GM12801 (cell line): ENCODE results near the gene BPIFB2.

Experiments
- TF ChIP-seq, protein P1 (sequence below): IDR thresholded peaks from one replicate; pipeline ENCODE4 v1.5.1; 2011; ENCODE audit warnings: control low read depth; ENCODE audit not compliant: insufficient read length; ENCODE audit errors: extremely low read depth

Gene BPIFB2

DNA sequence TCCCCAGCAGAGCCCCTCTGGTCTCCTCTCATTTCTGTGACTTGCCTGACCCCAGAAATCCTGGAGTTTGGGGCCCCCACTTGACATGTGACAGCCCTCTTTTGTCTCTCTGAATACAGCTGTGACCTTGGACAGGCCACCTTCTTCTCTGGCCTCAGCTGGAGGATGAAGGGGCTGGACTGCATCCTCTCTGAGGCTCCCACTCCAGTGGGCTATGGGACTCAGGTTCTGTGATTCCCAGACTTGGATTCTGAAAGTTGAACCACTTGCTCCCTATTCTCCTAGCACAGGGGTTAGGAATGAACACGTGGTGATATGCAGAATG is 55.3 kb downstream of the BPIFB2 start:
- TF ChIP-seq, protein P1, sequence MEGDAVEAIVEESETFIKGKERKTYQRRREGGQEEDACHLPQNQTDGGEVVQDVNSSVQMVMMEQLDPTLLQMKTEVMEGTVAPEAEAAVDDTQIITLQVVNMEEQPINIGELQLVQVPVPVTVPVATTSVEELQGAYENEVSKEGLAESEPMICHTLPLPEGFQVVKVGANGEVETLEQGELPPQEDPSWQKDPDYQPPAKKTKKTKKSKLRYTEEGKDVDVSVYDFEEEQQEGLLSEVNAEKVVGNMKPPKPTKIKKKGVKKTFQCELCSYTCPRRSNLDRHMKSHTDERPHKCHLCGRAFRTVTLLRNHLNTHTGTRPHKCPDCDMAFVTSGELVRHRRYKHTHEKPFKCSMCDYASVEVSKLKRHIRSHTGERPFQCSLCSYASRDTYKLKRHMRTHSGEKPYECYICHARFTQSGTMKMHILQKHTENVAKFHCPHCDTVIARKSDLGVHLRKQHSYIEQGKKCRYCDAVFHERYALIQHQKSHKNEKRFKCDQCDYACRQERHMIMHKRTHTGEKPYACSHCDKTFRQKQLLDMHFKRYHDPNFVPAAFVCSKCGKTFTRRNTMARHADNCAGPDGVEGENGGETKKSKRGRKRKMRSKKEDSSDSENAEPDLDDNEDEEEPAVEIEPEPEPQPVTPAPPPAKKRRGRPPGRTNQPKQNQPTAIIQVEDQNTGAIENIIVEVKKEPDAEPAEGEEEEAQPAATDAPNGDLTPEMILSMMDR = no peak

GRCh38 chr20:33063271-33063670 is 55.8 kb downstream of the BPIFB2 start:
- TF ChIP-seq, protein P1 = no peak

GRCh38 chr20:33064572-33065287 is 57.2 kb downstream of the BPIFB2 start:
- TF ChIP-seq, protein P1 = no peak

DNA sequence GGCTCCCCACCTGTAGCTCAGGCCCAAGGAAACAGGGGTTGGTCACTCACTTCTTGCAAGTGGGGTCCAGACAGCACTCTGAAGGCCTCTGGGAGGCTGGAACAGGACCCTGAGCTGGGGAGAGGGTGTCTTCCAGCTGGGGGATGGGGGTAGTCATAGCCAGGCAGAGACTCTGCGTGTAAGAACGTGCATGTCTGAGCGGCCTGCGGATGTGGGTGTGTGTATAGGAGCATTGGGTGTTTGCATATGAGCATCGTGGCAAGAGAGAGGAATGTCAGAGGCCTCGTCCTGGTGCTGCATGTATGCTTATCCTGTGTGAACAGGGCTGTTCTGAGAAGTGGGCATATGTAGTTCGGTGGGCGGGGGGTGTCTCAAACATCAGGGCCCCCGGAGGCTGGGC is 58.3 kb downstream of the BPIFB2 start:
- TF ChIP-seq, protein P1 = no peak

DNA sequence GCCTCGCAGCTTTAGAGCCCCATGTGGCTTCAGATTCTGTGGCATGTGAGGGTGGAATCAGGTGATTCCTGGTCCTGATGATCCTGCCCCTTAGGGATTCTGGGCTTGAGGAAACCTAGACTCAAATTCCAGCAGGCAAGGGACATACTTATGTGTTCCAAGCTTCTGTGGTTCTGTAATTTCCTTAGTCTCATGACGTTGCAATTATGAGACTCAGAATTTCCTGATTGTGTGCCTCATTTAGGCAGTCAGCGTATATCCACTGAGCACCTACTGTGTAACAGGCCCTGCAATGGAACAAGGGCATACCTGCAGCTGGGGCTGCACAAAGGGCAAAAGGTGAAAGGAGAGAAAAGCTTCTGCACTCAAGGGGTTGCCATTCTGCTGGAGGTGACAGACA is 60.3 kb downstream of the BPIFB2 start:
- TF ChIP-seq, protein P1 = no peak

GRCh38 chr20:33068251-33068939 is 60.9 kb downstream of the BPIFB2 start:
- TF ChIP-seq, protein P1 = no peak

GRCh38 chr20:33069673-33070072 is 62.2 kb downstream of the BPIFB2 start:
- TF ChIP-seq, protein P1 = no peak
